K562 (cell line): ENCODE data around the gene C11orf52. TPM values are rescaled to one million over a fixed set of nuclear protein-coding genes. Genes with fewer than 3 reads are reported as not detected.

Source experiments
- FOXJ3 ChIP-seq: sonication (generic); formaldehyde crosslinking; IDR thresholded peaks from 2 replicates; pipeline ENCODE4 v1.4.0; 2020; ENCODE audit warnings: mild to moderate bottlenecking, missing genetic modification reagents
- MEIS2 ChIP-seq: fragments of 450-650 bp; IDR thresholded peaks from 2 replicates; pipeline ENCODE4 v1.6.1; 2014; ENCODE audit warnings: mild to moderate bottlenecking; ENCODE audit not compliant: partially characterized antibody
- MTA2 ChIP-seq: fragments of 450-650 bp; IDR thresholded peaks from 2 replicates; pipeline ENCODE4 v1.6.1; 2016; ENCODE audit warnings: low read depth
- NEUROD1 ChIP-seq: fragments of 150-350 bp; IDR thresholded peaks from 2 replicates; pipeline ENCODE4 v1.6.1; 2014; ENCODE audit warnings: borderline replicate concordance, low read length, low read depth; ENCODE audit not compliant: partially characterized antibody
- RNF2 ChIP-seq: sonication (generic); IDR thresholded peaks from 2 replicates; pipeline ENCODE4 v1.6.1; 2016
- SAFB ChIP-seq: fragments of 200-400 bp; formaldehyde crosslinking; IDR thresholded peaks from 2 replicates; pipeline ENCODE4 v1.6.1; 2017; ENCODE audit warnings: low read depth, low read length, borderline replicate concordance
- SRF ChIP-seq, 2 experiments: fragments of 250-450, 450-650 bp in 1 of 2; sonication (Bioruptor Pico) in 1 of 2; sonication (generic) in 1 of 2; formaldehyde crosslinking; IDR thresholded peaks; 2 replicates each; pipeline versions ENCODE4 v1.5.0 to v1.5.1; 2020 to 2022; ENCODE audit warnings: mild to moderate bottlenecking in 1 of 2, missing genetic modification reagents in 1 of 2
- TCF7L2 ChIP-seq: fragments of 150-350 bp; IDR thresholded peaks from 2 replicates; pipeline ENCODE4 v1.6.1; 2016; ENCODE audit warnings: low read depth, mild to moderate bottlenecking, low read length, moderate library complexity
- ZC3H11A ChIP-seq: IDR thresholded peaks from 2 replicates; pipeline ENCODE4 v1.6.1; 2012; ENCODE audit warnings: low read depth, low read length, improper control_type of control experiment
- ZNF354B ChIP-seq: fragments of 250-450 bp; sonication (Bioruptor Pico); IDR thresholded peaks from 2 replicates; pipeline ENCODE4 v1.4.0; 2020
- polyA plus RNA-seq, 8 experiments: library from polyadenylated mRNA; depleted of rRNA in 4 of 8; stranded (reverse) in 5 of 8; unstranded in 3 of 8; fragments of >200 nt; fragmentation: Nextera tagmentation in 2 of 8; fragmentation: Illumina TruSeq in 1 of 8; extraction: Ambion mirVana in 2 of 8; extraction: Trizol in 1 of 8; gene quantifications; 2 replicates each; pipeline versions ENCODE4 v1.2.1 to v1.2.3, GENCODE V29; 2011 to 2014; ENCODE audit warnings: inconsistent platforms in 1 of 8, missing spikeins in 1 of 8
- total RNA-seq, 7 experiments: library from RNA; depleted of rRNA in 6 of 7; stranded (reverse); fragments of >200 nt in 6 of 7; fragmentation: Illumina TruSeq in 2 of 7; extraction: Trizol in 2 of 7; gene quantifications; 2 replicates each; pipeline versions ENCODE4 v1.2.1 to v1.2.3, GENCODE V29; 2011 to 2021; ENCODE audit warnings: low replicate concordance in 1 of 7
- TF ChIP-seq, protein P1 (sequence below), 2 experiments: fragments of 450-650 bp; IDR thresholded peaks; 2 replicates each; pipeline ENCODE4 v1.6.1; 2018; ENCODE audit warnings: mild to moderate bottlenecking in 2 of 2, low read depth in 1 of 2; ENCODE audit not compliant: partially characterized antibody in 2 of 2
- TF ChIP-seq, protein P2 (sequence below): conservative IDR thresholded peaks from 2 replicates; pipeline ENCODE4 v1.6.1; 2011; ENCODE audit warnings: low read depth, mild to moderate bottlenecking, low read length; ENCODE audit not compliant: control insufficient read depth
- TF ChIP-seq, protein P3 (sequence below): sonication (generic); formaldehyde crosslinking; IDR thresholded peaks from 2 replicates; pipeline ENCODE4 v1.8.0; 2022; ENCODE audit warnings: mild to moderate bottlenecking, missing genetic modification reagents
- TF ChIP-seq, protein P4 (sequence below): fragments of 450-650 bp; IDR thresholded peaks from one replicate; pipeline ENCODE4 v1.6.1; 2018; ENCODE audit warnings: mild to moderate bottlenecking, moderate library complexity; ENCODE audit not compliant: partially characterized antibody

Gene C11orf52
- total and polyA plus RNA-seq, 9 of the 15 experiments (the other 6 are each of a cell fraction or from before 2014, with no cell fraction given): 0.29 to 2.9 (median 1.0) TPM

DNA sequence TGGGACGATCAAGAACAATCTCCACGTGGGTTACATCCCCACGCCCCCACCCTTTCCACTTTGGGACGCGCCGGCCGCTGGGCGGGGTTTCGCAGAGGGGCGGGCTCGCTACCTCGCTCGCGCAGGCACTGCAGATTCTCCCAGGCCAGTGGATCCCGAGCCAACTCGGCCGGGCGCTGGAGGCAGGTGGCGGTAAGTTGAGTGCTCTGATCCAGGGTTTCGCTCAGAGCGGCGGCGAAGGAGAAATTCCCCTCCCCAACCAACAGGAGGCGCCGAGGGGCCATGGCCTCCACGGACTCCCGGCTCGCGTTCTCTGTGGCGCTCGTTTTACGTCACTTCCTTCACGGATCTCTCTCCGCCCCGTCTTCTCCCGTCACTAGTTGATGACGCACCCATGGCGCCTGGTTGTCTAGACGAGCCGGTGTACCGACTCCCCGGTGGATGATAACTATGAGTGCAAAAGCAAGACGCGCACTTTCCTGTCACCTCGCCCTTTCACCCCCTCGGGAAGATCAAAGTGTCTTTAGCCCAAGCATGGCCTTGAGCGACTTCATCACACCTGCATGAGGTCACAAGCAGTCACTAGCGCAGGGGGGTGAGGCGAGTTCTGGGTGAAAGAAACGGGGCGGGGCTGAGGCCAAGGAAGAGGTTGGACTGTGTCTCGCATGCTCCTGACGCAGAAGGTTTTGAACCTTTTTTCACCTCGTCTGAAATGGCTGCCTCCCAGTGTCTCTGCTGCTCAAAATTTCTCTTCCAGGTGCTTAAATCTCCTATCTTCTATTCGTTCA lies 39.7 kb upstream of the C11orf52 start, which contains the start of the genes CFAP68 and FDXACB1 (continued):
- peak; percentile 21; the same call in 1 of the 2 replicates for TF ChIP-seq RNF2
- no peak for TF ChIP-seq FOXJ3 (CRISPR knock-in tag)
- TF ChIP-seq, protein P1, sequence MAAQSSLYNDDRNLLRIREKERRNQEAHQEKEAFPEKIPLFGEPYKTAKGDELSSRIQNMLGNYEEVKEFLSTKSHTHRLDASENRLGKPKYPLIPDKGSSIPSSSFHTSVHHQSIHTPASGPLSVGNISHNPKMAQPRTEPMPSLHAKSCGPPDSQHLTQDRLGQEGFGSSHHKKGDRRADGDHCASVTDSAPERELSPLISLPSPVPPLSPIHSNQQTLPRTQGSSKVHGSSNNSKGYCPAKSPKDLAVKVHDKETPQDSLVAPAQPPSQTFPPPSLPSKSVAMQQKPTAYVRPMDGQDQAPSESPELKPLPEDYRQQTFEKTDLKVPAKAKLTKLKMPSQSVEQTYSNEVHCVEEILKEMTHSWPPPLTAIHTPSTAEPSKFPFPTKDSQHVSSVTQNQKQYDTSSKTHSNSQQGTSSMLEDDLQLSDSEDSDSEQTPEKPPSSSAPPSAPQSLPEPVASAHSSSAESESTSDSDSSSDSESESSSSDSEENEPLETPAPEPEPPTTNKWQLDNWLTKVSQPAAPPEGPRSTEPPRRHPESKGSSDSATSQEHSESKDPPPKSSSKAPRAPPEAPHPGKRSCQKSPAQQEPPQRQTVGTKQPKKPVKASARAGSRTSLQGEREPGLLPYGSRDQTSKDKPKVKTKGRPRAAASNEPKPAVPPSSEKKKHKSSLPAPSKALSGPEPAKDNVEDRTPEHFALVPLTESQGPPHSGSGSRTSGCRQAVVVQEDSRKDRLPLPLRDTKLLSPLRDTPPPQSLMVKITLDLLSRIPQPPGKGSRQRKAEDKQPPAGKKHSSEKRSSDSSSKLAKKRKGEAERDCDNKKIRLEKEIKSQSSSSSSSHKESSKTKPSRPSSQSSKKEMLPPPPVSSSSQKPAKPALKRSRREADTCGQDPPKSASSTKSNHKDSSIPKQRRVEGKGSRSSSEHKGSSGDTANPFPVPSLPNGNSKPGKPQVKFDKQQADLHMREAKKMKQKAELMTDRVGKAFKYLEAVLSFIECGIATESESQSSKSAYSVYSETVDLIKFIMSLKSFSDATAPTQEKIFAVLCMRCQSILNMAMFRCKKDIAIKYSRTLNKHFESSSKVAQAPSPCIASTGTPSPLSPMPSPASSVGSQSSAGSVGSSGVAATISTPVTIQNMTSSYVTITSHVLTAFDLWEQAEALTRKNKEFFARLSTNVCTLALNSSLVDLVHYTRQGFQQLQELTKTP (IDR thresholded peaks at IDR 0.05; ENCODE audit: low read depth in 1 of 2, partially characterized antibody in 2 of 2): peak in 1 of 2 experiments; percentile 75
- TF ChIP-seq MEIS2: peak; percentile 51
- TF ChIP-seq SRF (CRISPR knock-in tag; IDR thresholded peaks at IDR 0.05): peak in 1 of 2 experiments; percentile 77; a peak in 2 of 4 replicates
- peak; percentile 65 for TF ChIP-seq NEUROD1
- TF ChIP-seq, protein P2, sequence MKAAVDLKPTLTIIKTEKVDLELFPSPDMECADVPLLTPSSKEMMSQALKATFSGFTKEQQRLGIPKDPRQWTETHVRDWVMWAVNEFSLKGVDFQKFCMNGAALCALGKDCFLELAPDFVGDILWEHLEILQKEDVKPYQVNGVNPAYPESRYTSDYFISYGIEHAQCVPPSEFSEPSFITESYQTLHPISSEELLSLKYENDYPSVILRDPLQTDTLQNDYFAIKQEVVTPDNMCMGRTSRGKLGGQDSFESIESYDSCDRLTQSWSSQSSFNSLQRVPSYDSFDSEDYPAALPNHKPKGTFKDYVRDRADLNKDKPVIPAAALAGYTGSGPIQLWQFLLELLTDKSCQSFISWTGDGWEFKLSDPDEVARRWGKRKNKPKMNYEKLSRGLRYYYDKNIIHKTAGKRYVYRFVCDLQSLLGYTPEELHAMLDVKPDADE: peak; percentile 73
- TF ChIP-seq, protein P3, sequence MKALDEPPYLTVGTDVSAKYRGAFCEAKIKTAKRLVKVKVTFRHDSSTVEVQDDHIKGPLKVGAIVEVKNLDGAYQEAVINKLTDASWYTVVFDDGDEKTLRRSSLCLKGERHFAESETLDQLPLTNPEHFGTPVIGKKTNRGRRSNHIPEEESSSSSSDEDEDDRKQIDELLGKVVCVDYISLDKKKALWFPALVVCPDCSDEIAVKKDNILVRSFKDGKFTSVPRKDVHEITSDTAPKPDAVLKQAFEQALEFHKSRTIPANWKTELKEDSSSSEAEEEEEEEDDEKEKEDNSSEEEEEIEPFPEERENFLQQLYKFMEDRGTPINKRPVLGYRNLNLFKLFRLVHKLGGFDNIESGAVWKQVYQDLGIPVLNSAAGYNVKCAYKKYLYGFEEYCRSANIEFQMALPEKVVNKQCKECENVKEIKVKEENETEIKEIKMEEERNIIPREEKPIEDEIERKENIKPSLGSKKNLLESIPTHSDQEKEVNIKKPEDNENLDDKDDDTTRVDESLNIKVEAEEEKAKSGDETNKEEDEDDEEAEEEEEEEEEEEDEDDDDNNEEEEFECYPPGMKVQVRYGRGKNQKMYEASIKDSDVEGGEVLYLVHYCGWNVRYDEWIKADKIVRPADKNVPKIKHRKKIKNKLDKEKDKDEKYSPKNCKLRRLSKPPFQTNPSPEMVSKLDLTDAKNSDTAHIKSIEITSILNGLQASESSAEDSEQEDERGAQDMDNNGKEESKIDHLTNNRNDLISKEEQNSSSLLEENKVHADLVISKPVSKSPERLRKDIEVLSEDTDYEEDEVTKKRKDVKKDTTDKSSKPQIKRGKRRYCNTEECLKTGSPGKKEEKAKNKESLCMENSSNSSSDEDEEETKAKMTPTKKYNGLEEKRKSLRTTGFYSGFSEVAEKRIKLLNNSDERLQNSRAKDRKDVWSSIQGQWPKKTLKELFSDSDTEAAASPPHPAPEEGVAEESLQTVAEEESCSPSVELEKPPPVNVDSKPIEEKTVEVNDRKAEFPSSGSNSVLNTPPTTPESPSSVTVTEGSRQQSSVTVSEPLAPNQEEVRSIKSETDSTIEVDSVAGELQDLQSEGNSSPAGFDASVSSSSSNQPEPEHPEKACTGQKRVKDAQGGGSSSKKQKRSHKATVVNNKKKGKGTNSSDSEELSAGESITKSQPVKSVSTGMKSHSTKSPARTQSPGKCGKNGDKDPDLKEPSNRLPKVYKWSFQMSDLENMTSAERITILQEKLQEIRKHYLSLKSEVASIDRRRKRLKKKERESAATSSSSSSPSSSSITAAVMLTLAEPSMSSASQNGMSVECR (CRISPR knock-in tag): peak; percentile 77
- TF ChIP-seq SAFB: peak; percentile 80
- TF ChIP-seq ZC3H11A: peak; percentile 65; the same call in 1 of the 2 replicates
- 0 out of 2 replicates have a peak, but pooled peaks have one; percentile 66 for TF ChIP-seq TCF7L2
- TF ChIP-seq, protein P4, sequence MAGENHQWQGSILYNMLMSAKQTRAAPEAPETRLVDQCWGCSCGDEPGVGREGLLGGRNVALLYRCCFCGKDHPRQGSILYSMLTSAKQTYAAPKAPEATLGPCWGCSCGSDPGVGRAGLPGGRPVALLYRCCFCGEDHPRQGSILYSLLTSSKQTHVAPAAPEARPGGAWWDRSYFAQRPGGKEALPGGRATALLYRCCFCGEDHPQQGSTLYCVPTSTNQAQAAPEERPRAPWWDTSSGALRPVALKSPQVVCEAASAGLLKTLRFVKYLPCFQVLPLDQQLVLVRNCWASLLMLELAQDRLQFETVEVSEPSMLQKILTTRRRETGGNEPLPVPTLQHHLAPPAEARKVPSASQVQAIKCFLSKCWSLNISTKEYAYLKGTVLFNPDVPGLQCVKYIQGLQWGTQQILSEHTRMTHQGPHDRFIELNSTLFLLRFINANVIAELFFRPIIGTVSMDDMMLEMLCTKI: no peak
- TF ChIP-seq ZNF354B (CRISPR knock-in tag): no peak
- TF ChIP-seq MTA2: no peak
